ENCODE results near the gene SLC11A2. TPM values are rescaled to one million over a fixed set of nuclear protein-coding genes. Genes with fewer than 3 reads are reported as not detected.

SLC11A2 gene
- total and polyA plus RNA-seq, 2 of the 4 experiments (the other 2 are of a cell fraction), result 28.0 to 45.3 TPM

DNA sequence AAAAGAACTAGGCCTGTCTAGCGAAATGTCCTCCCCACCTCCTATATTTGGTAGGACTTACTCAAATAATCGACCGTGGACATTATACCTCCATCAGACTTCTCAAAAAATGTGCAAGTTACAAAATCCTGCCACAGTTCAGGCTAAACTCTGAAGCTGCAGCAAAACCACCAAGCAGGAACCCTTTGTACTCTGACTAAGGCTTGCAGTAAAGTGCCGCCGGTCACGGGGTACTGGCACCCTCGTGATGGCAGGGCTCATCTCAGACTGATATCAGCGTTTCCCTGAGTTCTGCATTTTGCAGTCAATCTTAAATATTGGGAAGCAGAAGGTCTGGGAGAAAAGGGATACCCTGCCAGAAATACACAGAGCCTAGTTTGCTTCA is 17.1 kb downstream of the SLC11A2 start:
- 90% methylated on average over 2 of the region's 8 CpGs; no CpG with 5 or more reads in 1 of the 2 experiments for WGBS, 2 experiments (ENCODE audit: extremely low coverage in 2 of 2, insufficient read length in 1 of 2)
- in situ Hi-C loops (cut with MboI; ENCODE audit: low sequenced_read_pairs) (no loop called here), dilution Hi-C loops (cut with HindIII; ENCODE audit: low sequenced_read_pairs, unreplicated experiment) (no loop called here), intact Hi-C loops (cut with micrococcal nuclease) (no loop called here)
- peaks cover 9% of the 10 kb centered on the region; the same call in 1 of the 2 replicates for H4K20me1 ChIP-seq (ENCODE audit: insufficient read depth, low read length)
- H4K8ac ChIP-seq (ENCODE audit: low read depth in 2 of 2, low read length in 2 of 2), result no peak overlapping the region
- H2AK5ac ChIP-seq (ENCODE audit: low read depth, low read length), result no peak overlapping the region
- no peaks in the 10 kb centered on the region for H3K27me3 ChIP-seq (ENCODE audit: control insufficient read depth, insufficient read depth, low read length)
- no peak overlapping the region for H2AFZ ChIP-seq (replicated peaks; ENCODE audit: low read length, poor library complexity)
- no peak overlapping the region for H4K5ac ChIP-seq (ENCODE audit: low read depth, low read length)
- H3K56ac ChIP-seq (ENCODE audit: extremely low read depth, insufficient read depth, low read length), result no peak overlapping the region
- no peak for DNase-seq
- no peak overlapping the region for H3K18ac ChIP-seq (ENCODE audit: low read depth, low read length)
- no peak overlapping the region for H2BK15ac ChIP-seq (ENCODE audit: low read depth, low read length)
- H3K27ac ChIP-seq (ENCODE audit: insufficient read depth, low read length), result no peak overlapping the region
- no peak overlapping the region; the same call in 1 of the 2 replicates for H3K14ac ChIP-seq (replicated peaks; ENCODE audit: low read depth, low read length)
- H3K9me1 ChIP-seq (ENCODE audit: insufficient read depth, low read length), result 0 out of 2 replicates have a peak, but pooled peaks cover 3% of the 10 kb centered on the region
- ChIA-PET CTCF (interaction anchor here (0.8 to 1.4 kb wide), 3 partner anchors 11 to 17 kb away, joined by 3 read pairs; partner anchors contain the start of gene SLC11A2), POLR2A (ENCODE audit: unreplicated experiment) (no interaction called here)
- TF ChIP-seq MAZ (IDR thresholded peaks at IDR 0.05; ENCODE audit: borderline replicate concordance, low read depth, low read length) (no peak), CTCF (conservative IDR thresholded peaks at IDR 0.05; ENCODE audit: low read depth, low read length) (no peak), FOS (IDR thresholded peaks at IDR 0.05; ENCODE audit: low read depth, low read length) (no peak), MXI1 (IDR thresholded peaks at IDR 0.05; ENCODE audit: borderline replicate concordance, low read depth, low read length) (no peak), BHLHE40 (IDR thresholded peaks at IDR 0.05; ENCODE audit: low read depth, low read length) (no peak), CEBPB (IDR thresholded peaks at IDR 0.05; ENCODE audit: low read depth, low read length) (no peak), NFE2L2 (IDR thresholded peaks at IDR 0.05; ENCODE audit: low read depth, low read length) (no peak), RFX5 (IDR thresholded peaks at IDR 0.05; ENCODE audit: low read depth, low read length) (no peak), POLR2A (IDR thresholded peaks at IDR 0.05; ENCODE audit: low read depth, low read length) (no peak), SMC3 (IDR thresholded peaks at IDR 0.05; ENCODE audit: low read depth, low read length) (no peak), RCOR1 (IDR thresholded peaks at IDR 0.05; ENCODE audit: insufficient replicate concordance, low read length) (no peak), USF2 (IDR thresholded peaks at IDR 0.05; ENCODE audit: low read depth, low read length) (no peak), CHD1 (IDR thresholded peaks at IDR 0.05; ENCODE audit: low read depth, low read length) (no peak), RAD21 (IDR thresholded peaks at IDR 0.05; ENCODE audit: low read length) (no peak), MAFK (IDR thresholded peaks at IDR 0.05; ENCODE audit: low read depth, low read length) (no peak)
- TF ChIP-seq, protein P1, sequence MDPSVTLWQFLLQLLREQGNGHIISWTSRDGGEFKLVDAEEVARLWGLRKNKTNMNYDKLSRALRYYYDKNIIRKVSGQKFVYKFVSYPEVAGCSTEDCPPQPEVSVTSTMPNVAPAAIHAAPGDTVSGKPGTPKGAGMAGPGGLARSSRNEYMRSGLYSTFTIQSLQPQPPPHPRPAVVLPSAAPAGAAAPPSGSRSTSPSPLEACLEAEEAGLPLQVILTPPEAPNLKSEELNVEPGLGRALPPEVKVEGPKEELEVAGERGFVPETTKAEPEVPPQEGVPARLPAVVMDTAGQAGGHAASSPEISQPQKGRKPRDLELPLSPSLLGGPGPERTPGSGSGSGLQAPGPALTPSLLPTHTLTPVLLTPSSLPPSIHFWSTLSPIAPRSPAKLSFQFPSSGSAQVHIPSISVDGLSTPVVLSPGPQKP (IDR thresholded peaks at IDR 0.05; ENCODE audit: borderline replicate concordance, low read depth, low read length), result no peak
- H2BK5ac ChIP-seq (ENCODE audit: low read depth, low read length, poor library complexity, severe bottlenecking), result no peak overlapping the region
- H3K36me3 ChIP-seq (ENCODE audit: control insufficient read depth, insufficient read depth, low read length), result peaks cover 19% of the 10 kb centered on the region
- H3K4me2 ChIP-seq (ENCODE audit: low read depth, low read length), result no peak overlapping the region; the same call in 1 of the 2 replicates
- no peak overlapping the region for H3K4me3 ChIP-seq (ENCODE audit: insufficient read depth, low read depth, low read length)
- H2AK9ac ChIP-seq (replicated peaks; ENCODE audit: low read depth, low read length, poor library complexity), result no peak overlapping the region
- no TSS peak for BruUV-seq (replicated peaks)
- no peaks in the 10 kb centered on the region for H3K9me3 ChIP-seq (ENCODE audit: control insufficient read depth, insufficient read depth, low read length)
- no peak for ATAC-seq (ENCODE audit: low read depth)
- H2BK20ac ChIP-seq (ENCODE audit: low read depth, low read length), result no peak overlapping the region
- no peak overlapping the region for H2BK120ac ChIP-seq (ENCODE audit: low read depth, low read length)
- no peak overlapping the region for H3K4ac ChIP-seq (ENCODE audit: low read depth, low read length)
- peaks cover 3% of the 10 kb centered on the region for H3K4me1 ChIP-seq (ENCODE audit: control insufficient read depth, insufficient read depth, low read length)
- H3K79me1 ChIP-seq (ENCODE audit: low read depth in 1 of 2, low read length in 2 of 2), result peaks cover 10 to 34% of the 10 kb centered on the region in 2 experiments
- no peak overlapping the region for H3K9ac ChIP-seq (ENCODE audit: low read depth, low read length)
- no peak overlapping the region for H3K23ac ChIP-seq (ENCODE audit: low read depth, low read length)
- no peak overlapping the region for H4K91ac ChIP-seq (ENCODE audit: insufficient read depth, low read depth, low read length)
